ENCODE measurements around the gene GSTA2. TPM values are rescaled to one million over a fixed set of nuclear protein-coding genes. Genes with fewer than 3 reads are reported as not detected.
"Not testable (repeated sequence)": the region's sequence is repeated elsewhere in the genome, so short reads cannot be mapped to it uniquely, and the experiment has no call there.

Gene GSTA2
- total and polyA plus RNA-seq, 7 donors: 0.04 TPM; not detected in 6

DNA sequence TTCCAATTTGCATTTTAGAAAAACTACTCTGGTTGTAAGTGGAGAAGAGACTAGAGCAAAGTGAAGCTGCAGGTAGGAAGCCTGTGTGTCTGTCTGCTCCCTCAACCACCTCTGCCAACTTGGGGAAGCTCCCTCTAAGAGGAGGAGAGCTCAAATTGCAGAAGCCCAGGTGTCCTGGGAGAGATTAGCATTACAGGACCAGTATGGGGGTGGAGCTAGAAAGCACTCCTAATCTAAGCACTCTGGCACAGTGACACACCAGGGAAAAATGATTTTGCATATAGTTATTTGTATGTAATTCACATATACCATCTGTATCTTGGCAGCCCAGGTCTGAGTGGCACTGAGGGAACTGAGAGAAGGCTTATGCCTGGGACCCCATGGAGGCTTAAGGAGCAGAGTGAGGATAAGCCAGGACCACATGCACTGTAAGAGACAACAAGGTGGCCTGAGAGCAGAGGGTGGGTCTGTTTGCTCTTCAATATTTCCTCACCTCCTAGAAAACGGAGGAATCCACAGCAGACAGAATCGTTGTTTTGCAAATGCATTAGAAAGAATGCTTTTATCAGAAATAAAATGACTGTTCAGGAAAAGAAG lies 13.6 kb downstream of the GSTA2 start:
- Histone ChIP-seq H3K4me3 (no peak overlapping the region), H3K36me3 (ENCODE audit: insufficient read depth in 1 of 2, low read depth in 1 of 2) (no peaks in the 10 kb centered on the region), H3K27me3 (ENCODE audit: insufficient read depth in 3 of 3, low read length in 2 of 3) (no peaks in the 10 kb centered on the region), H3K27ac (no peak overlapping the region), H3K9me3 (no peaks in the 10 kb centered on the region), H3K4me1 (no peaks in the 10 kb centered on the region)
- WGBS, 3 donors: 63 to 80% (median 74%) methylated on average over 2 of the region's 2 CpGs
- DNase-seq: no peak
- intact Hi-C loops (cut with DNase I): no loop called here
- TF ChIP-seq CTCF (IDR thresholded peaks at IDR 0.05): no peak
- no peak for ATAC-seq

DNA sequence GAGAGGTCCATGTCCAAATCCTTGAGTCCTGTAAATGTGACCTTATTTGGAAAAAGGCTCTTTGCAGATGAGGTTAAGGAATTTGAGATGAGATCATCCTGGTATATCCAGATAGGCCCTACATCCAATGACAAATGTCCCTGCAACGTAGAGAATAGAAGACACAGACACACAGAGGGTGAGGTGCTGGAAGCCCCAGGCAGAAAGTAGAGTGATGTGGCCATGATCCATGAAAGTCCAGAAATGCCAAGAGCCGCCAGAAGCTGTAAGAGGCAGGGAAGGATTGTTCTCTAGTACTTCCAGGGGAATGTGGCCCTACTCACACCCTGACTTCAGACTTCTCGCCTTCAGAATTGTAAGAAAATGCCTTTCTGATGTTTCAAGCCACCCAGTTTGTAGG lies 16.0 kb downstream of the GSTA2 start:
- intact Hi-C loops (cut with DNase I); H3K27ac ChIP-seq; H3K9me3 ChIP-seq; DNase-seq; H3K36me3 ChIP-seq (ENCODE audit: insufficient read depth in 1 of 2, low read depth in 1 of 2); ATAC-seq; H3K27me3 ChIP-seq (ENCODE audit: insufficient read depth in 3 of 3, low read length in 2 of 3); H3K4me3 ChIP-seq; H3K4me1 ChIP-seq: not testable (repeated sequence)
- 52 to 64% (median 54%) methylated on average over 3 of the region's 3 CpGs for WGBS, 3 donors

- 43 to 57% (median 46%) methylated on average over 4 of the region's 4 CpGs for WGBS, 3 donors
- TF ChIP-seq CTCF (IDR thresholded peaks at IDR 0.05): no peak
- intact Hi-C loops (cut with DNase I): no loop called here
These were observed 17.1 kb downstream of the GSTA2 start for GRCh38 chr6:52746213-52746612.

GRCh38 chr6:52745764-52746201 lies 17.5 kb downstream of the GSTA2 start:
- no peak for DNase-seq
- Histone ChIP-seq H3K4me3 (no peak overlapping the region), H3K36me3 (ENCODE audit: insufficient read depth in 1 of 2, low read depth in 1 of 2) (no peaks in the 10 kb centered on the region), H3K4me1 (no peaks in the 10 kb centered on the region), H3K9me3 (no peaks in the 10 kb centered on the region), H3K27me3 (ENCODE audit: insufficient read depth in 3 of 3, low read length in 2 of 3) (no peaks in the 10 kb centered on the region), H3K27ac (no peak overlapping the region)
- ATAC-seq: no peak
- intact Hi-C loops (cut with DNase I): no loop called here
- 24 to 43% (median 29%) methylated on average over 1 of the region's 1 CpG for WGBS, 3 donors
- TF ChIP-seq CTCF (IDR thresholded peaks at IDR 0.05): no peak

More at GRCh38 chr6:52746213-52746612, 17.1 kb downstream of the GSTA2 start:
- Histone ChIP-seq H3K27me3 (ENCODE audit: insufficient read depth in 3 of 3, low read length in 2 of 3) (no peaks in the 10 kb centered on the region), H3K4me1 (no peaks in the 10 kb centered on the region), H3K9me3 (no peaks in the 10 kb centered on the region), H3K4me3 (no peak overlapping the region), H3K36me3 (ENCODE audit: insufficient read depth in 1 of 2, low read depth in 1 of 2) (no peaks in the 10 kb centered on the region), H3K27ac (no peak overlapping the region)
- ATAC-seq (no peak), DNase-seq (no peak)

DNA sequence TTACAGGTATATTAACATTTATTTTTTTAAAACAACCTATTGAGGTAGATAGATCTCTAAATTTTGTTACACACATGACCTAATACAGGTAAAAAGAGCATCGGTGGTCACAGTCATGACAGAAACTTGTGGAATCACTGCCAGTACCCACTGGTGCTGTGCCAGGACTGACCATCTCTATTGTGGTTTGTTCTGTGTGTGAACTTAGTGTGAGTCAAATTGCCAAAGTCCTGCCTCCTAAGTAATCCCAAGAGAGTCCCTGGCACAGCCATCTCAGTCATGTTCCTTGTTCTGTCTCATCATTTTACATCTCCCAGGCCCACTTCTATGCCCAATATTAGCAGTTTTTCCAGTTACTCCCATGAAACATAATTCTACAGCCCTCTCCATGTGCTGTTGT lies 21.4 kb downstream of the GSTA2 start:
- DNase-seq (no peak), ATAC-seq (no peak)
- intact Hi-C loops (cut with DNase I): no loop called here
- Histone ChIP-seq H3K27ac (no peak overlapping the region), H3K9me3 (no peaks in the 10 kb centered on the region), H3K27me3 (ENCODE audit: insufficient read depth in 3 of 3, low read length in 2 of 3) (no peaks in the 10 kb centered on the region), H3K36me3 (ENCODE audit: insufficient read depth in 1 of 2, low read depth in 1 of 2) (no peaks in the 10 kb centered on the region), H3K4me3 (no peak overlapping the region), H3K4me1 (no peaks in the 10 kb centered on the region)
- WGBS, 3 donors: 46 to 48% (median 48%) methylated on average over 1 of the region's 1 CpG
- TF ChIP-seq CTCF (IDR thresholded peaks at IDR 0.05): no peak

Measured in psoas muscle (tissue), 8 donors.